ENCODE data around the gene WNK3.

The WNK3 gene

GRCh38 chrX:54157561-54157960 is 200.3 kb downstream of the WNK3 start:
- DNase-seq: no peak
